ENCODE results near the gene SOX6.

The SOX6 gene

GRCh38 chr11:16364254-16364653 lies 7.9 kb upstream of the SOX6 start:
- no peak for DNase-seq (ENCODE audit: low read depth)

GRCh38 chr11:16363706-16364105 lies 7.4 kb upstream of the SOX6 start:
- DNase-seq (ENCODE audit: low read depth), result no peak

GRCh38 chr11:16361108-16361865 lies 4.9 kb upstream of the SOX6 start:
- DNase-seq (ENCODE audit: low read depth), result no peak

- no peak for DNase-seq (ENCODE audit: low read depth)
These were observed 3.0 kb upstream of the SOX6 start for GRCh38 chr11:16359369-16359768.

GRCh38 chr11:16358726-16359125 lies 2.4 kb upstream of the SOX6 start:
- DNase-seq (ENCODE audit: low read depth), result no peak

GRCh38 chr11:16357775-16358174 lies 1.4 kb upstream of the SOX6 start:
- no peak for DNase-seq (ENCODE audit: low read depth)

GRCh38 chr11:16356761-16357393 lies 531 bp upstream of the SOX6 start:
- no peak for DNase-seq (ENCODE audit: low read depth)

- DNase-seq (ENCODE audit: low read depth), result no peak
These were observed 3.6 kb downstream of the SOX6 start for GRCh38 chr11:16352707-16353106.

GRCh38 chr11:16350125-16350524 lies 6.2 kb downstream of the SOX6 start:
- DNase-seq (ENCODE audit: low read depth), result no peak

GRCh38 chr11:16347928-16348685 lies 8.2 kb downstream of the SOX6 start:
- no peak for DNase-seq (ENCODE audit: low read depth)

GRCh38 chr11:16346975-16347374 lies 9.4 kb downstream of the SOX6 start:
- no peak for DNase-seq (ENCODE audit: low read depth)

- DNase-seq (ENCODE audit: low read depth), result no peak
These were observed 14.5 kb downstream of the SOX6 start for GRCh38 chr11:16341853-16342252.

- no peak for DNase-seq (ENCODE audit: low read depth)
These were observed 18.0 kb downstream of the SOX6 start for GRCh38 chr11:16338393-16338792.

- DNase-seq (ENCODE audit: low read depth), result no peak
These were observed 18.7 kb downstream of the SOX6 start for GRCh38 chr11:16337421-16338213.

GRCh38 chr11:16336721-16337120 lies 19.6 kb downstream of the SOX6 start:
- DNase-seq (ENCODE audit: low read depth), result no peak

GRCh38 chr11:16336204-16336603 lies 20.1 kb downstream of the SOX6 start:
- DNase-seq (ENCODE audit: low read depth), result no peak

GRCh38 chr11:16335236-16335962 lies 20.9 kb downstream of the SOX6 start:
- DNase-seq (ENCODE audit: low read depth), result no peak

- no peak for DNase-seq (ENCODE audit: low read depth)
These were observed 29.6 kb downstream of the SOX6 start for GRCh38 chr11:16326679-16327297.

GRCh38 chr11:16322190-16322589 lies 34.2 kb downstream of the SOX6 start:
- no peak for DNase-seq (ENCODE audit: low read depth)

GRCh38 chr11:16321148-16321547 lies 35.2 kb downstream of the SOX6 start:
- no peak for DNase-seq (ENCODE audit: low read depth)

- DNase-seq (ENCODE audit: low read depth), result no peak
These were observed 38.0 kb downstream of the SOX6 start for GRCh38 chr11:16318320-16318719.
